Epithelial cell of prostate (primary cell): ENCODE results near the gene RBFOX2.
"Not testable (repeated sequence)": the region's sequence is repeated elsewhere in the genome, so short reads cannot be mapped to it uniquely, and the experiment has no call there.

Experiments
- DNase-seq: peaks from one replicate; pipeline ENCODE4 v3.0.0-alpha.2; 2011; ENCODE audit warnings: low read depth, low spot score
- H3K27ac ChIP-seq: fragments of 450-650 bp; 2 replicates; pipeline ENCODE4 v1.5.1; 2017; ENCODE audit warnings: mild to moderate bottlenecking

The RBFOX2 gene

DNA sequence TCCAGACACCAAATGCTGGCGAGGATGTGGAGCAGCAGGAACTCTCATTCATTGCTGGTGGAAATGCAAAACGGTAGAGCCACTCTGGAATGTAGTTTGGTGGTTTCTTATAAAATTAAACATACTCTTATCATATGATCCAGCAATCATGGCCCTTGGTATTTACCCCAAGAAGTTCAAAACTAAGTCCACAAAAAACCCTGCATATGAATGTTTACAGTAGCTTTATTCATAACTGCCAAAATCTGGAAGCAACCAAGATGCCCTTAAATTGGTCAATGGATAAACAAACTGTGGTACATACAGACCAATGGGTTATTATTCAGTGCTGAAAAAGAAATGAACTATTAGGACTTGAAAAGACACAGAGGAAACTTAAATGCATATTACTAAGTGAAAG lies 223.2 kb downstream of the RBFOX2 start:
- no peak for DNase-seq
- H3K27ac ChIP-seq: no peak overlapping the region

DNA sequence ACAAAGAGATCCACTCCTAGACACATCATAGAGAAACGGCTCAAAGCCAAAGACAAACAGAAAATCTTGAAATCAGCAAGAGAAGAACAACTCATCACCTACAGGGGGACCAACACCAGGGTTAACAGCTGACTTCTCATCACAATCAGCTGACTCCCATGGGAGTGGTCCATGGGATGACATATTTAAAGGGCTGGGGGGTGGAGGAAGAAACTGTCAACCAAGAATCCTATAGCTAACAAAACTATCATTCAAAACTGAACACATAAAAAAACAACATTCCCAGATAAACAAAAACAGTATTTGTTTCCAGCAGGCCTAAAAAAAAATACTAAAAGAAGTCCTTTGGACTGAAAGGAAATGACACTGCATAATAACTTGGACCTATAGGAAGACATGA lies 224.2 kb downstream of the RBFOX2 start:
- no peak overlapping the region for H3K27ac ChIP-seq
- DNase-seq: no peak

- DNase-seq: no peak
These were observed 225.7 kb downstream of the RBFOX2 start for GRCh38 chr22:35802885-35803284.

GRCh38 chr22:35801301-35801700 lies 227.3 kb downstream of the RBFOX2 start:
- not testable (repeated sequence) for H3K27ac ChIP-seq, DNase-seq

More at GRCh38 chr22:35802885-35803284, 225.7 kb downstream of the RBFOX2 start:
- H3K27ac ChIP-seq: no peak overlapping the region

DNA sequence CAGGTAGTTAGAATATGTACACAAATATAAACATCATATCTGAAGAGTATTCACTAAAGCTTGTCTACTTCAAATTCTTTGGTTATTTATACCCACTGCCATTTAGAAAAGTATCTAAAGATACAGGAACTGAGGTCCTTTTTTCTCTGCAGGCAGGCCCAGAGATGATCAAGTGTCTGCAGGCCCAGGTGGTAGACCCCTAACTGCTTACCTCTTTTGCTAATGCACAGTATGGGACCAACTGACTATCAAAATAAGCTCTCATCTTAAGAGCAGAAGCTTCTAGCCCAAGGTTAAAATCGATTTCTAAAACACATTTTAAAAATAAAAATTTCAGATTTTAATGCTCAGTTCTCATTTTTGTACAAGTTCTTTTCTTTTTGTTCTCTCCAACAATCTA lies 229.5 kb downstream of the RBFOX2 start:
- H3K27ac ChIP-seq: no peak overlapping the region
- DNase-seq: no peak

DNA sequence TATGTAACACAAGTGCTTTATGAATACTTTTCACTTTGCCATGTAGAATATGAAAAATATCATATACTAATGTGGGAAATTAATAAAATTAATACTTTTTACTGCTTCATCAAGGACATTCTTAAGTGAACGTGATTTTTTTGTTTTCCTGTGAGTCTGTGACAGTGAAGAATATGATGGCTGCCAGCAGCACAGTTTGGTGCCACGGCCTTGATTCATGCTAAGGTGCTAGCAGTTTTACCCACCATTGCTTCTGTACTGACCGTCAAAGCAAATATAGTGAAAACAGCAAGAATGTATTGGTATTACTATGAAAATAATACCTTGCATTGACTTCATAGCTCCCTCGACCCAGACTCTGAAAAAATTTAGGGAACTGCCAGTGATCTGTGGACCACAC lies 231.2 kb downstream of the RBFOX2 start:
- DNase-seq: no peak
- H3K27ac ChIP-seq: no peak overlapping the region

- H3K27ac ChIP-seq: no peak overlapping the region
- no peak for DNase-seq
These were observed 233.1 kb downstream of the RBFOX2 start for GRCh38 chr22:35795476-35795875.

GRCh38 chr22:35792506-35792905 lies 236.1 kb downstream of the RBFOX2 start:
- no peak for DNase-seq
- no peak overlapping the region for H3K27ac ChIP-seq

DNA sequence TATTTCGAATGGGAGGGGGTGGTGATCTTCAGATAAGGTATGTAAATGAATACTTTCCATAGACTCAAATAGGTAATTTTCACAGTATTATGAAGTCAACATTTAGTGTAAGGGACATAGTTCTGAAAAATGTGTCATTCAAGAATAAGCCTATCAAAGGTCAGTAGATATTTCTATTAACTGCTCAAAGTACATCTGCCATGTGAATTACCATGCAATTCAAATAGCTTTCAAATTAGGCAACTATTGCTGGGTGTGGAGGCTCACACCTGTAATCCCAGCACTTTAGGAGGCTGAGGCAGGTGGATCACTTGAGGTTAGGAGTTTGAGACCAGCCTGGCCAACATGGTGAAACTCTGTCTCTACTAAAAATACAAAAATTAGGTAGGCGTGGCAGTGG lies 236.8 kb downstream of the RBFOX2 start:
- H3K27ac ChIP-seq, DNase-seq: not testable (repeated sequence)

DNA sequence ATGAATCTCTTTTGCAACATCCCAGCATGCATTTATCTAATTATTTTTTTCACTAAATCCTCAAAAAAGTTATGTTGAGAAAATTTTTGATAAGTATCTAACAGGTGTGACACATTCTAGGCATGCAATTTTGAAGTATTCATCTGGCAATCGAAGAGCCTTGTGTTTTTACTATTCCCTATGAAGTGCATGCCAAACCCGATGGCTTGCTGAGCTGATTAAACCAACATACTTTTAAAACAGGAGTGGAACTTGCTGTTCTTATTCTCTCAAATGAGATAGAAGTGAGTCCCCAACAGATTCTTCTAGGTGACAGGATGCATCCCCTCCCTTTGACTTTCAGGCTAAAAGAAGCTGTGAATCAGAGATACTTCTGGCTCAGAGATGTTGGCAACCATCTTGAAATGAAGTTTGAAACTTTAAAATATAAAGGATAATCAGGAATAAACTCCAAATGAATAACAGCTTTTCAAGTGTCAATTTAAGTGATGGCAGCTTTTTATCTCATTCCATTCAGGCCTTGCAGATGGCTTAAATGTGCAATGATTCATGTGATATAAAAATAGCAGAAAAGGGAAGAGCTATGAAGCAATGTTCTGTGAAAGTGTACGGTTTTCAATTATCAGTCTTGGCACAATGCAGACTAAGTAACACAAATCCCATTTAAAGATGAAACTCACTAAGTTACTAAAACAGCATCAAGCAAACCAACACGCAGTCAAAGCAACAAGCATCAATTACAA lies 243.3 kb downstream of the RBFOX2 start:
- H3K27ac ChIP-seq: peak overlapping the region; percentile 79
- DNase-seq: no peak

DNA sequence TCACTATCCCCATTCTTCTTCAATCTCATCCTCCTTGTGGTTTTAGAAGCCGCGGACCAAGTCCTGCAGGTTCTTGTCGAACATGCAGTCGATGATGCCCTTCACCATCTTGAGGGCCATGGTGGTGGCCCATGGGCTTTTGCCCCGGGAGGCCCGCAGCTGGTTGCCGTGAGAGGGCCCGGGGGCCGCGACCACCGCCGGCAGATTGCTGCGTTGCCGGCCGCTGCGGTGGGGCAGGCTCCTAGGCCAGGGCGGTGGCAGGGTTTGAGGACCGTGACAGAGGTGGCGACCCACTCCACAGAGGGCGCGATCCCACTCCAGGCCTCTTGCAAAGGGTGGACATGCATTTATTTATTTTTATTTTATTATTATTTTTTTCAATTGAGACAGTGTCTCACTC lies 244.0 kb downstream of the RBFOX2 start:
- no peak for DNase-seq
- peak overlapping the region; percentile 79 for H3K27ac ChIP-seq

- H3K27ac ChIP-seq: peak overlapping the region; percentile 79
- peak; percentile 37 for DNase-seq
These were observed 244.5 kb downstream of the RBFOX2 start for GRCh38 chr22:35783943-35784614.

DNA sequence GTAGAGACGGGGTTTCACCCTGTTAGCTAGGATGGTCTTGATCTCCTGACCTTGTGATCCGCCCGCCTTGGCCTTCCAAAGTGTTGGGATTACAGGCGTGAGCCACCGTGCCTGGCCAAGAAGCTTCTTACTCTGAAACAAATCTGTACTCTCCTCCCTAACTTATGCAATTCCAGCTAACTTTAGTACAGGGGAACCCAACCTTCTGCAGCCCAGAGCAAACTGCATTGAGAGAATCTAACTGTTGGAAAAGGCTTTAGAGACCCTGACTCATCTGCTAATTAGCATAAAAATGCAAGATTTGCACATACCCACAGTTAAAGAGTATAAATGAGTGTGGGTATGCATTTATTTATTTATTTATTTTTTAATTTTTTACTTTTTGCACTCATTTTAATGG lies 246.1 kb downstream of the RBFOX2 start:
- no peak for DNase-seq
- H3K27ac ChIP-seq: no peak overlapping the region

- H3K27ac ChIP-seq: no peak overlapping the region
These were observed 246.7 kb downstream of the RBFOX2 start for GRCh38 chr22:35781898-35782297.

DNA sequence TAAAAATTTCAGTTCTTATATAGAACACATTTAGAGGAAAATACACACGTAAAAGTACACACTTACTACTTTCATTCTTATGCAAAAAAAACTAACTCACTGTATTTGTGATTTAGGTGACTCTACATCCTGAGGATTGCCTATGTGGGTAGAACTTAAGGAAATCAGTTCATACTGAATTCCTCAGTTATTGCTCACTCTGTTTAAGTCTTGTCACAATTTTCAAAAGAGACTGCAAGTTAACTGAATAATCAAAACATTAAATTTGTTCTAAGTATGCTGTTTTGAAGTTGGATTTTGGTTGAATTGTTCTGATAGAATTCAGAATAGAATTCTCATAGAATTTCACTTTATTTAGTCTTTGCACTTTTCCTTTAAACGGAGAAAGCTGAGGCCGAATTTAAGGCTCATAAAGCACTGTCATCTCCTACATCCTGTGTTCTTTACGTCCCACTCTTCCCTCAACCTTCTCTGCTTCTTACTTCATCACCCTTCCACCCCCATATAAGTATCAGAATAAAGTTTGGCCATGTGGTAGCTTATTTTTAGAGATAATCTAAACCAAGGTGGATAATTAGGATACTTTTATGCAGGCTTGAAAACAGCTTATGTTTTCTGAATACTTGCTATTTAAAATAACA lies 251.2 kb downstream of the RBFOX2 start:
- peak overlapping the region; percentile 63 for H3K27ac ChIP-seq
- DNase-seq: peak; percentile 26

More at GRCh38 chr22:35781898-35782297, 246.7 kb downstream of the RBFOX2 start:
- DNase-seq: no peak

GRCh38 chr22:35775339-35775738 lies 253.3 kb downstream of the RBFOX2 start:
- no peak overlapping the region for H3K27ac ChIP-seq
- DNase-seq: no peak

DNA sequence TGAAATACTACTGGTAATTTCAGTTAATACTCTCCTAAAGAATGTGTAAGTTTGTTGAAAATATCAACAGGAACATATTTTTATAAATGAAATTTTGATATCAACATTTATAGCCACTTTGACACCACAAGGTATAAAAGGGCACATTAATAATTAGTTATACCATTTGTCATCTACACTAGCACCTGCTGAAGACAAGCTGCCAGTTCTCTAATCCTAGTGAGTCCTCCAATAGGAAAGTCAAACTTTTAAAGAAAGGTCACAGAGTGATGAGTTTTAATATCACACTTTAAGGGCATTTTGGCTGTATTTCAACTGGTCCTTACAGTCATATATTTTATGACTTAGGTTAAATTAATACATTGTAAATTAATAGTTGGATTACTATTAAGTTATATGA lies 258.6 kb downstream of the RBFOX2 start:
- DNase-seq: no peak
- H3K27ac ChIP-seq: no peak overlapping the region

DNA sequence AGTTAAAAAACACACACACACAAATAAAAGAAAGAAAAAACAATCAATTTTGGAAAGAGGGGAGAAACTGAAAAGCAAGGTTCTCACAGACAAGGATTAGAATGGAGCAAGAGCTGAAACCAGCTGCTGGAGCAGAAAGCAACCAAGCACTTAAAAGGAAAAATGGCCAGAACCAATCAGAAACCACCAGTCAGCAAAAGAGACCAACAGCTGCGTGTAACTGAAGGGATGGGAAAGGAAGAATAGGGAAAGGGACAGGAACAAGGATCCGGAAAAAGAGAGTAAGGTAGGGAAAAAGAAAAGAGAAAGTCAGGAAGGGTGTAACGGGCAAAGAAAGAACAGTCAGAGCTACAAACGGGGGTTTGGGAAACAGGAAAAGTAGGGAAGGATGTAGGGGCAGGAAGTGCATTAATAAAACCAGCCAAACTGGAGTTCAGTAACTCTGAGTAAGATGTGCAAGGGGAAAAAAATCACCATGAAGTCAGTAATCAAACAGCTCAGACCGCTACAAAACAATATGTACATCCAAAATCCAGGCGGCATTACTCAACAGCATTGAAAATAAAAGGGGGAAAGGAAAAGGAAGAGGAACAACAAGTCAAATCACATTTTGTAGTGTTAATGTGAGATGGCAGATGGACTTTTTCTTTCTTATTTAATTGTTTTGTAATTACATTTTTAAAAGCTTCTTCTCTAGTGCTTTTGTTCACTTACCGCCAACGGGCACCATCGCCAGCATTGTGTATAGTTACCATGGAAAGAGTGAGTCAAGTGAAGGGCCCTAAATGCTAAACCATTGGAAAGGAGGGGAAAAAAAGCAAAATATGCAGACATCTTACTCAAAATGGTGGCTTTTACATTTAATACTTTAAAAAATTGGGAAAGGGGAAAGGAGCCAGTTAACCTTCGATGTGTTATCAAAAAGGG lies 261.7 kb downstream of the RBFOX2 start:
- DNase-seq: no peak
- H3K27ac ChIP-seq: no peak overlapping the region

DNA sequence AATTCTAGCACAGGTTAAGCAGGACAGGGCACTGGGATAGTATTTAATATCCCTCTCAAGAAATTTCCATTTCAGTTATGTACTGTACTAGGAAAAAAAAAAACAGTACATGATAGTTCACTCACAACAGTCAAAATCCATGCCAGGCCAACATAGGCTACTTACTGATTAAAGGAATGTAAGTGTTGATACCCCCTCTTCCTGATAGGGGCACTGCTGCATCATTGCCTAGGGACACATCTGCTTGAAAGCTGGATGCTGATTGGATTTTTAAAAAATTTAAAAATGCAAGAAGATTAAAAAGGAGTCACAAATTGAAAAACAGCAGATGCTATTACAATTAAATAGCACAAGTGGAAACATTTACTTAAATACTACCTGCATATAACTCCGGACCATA lies 267.6 kb downstream of the RBFOX2 start:
- DNase-seq: no peak
- no peak overlapping the region for H3K27ac ChIP-seq

- no peak for DNase-seq
- H3K27ac ChIP-seq: no peak overlapping the region
These were observed 270.2 kb downstream of the RBFOX2 start for GRCh38 chr22:35758394-35758793.
